WERI-Rb-1 (cell line): ENCODE results near the gene OR7A17.

ENCODE experiments used
- DNase-seq: peaks from one replicate; pipeline ENCODE4 v3.0.0-alpha.2; 2020
- H3K27ac ChIP-seq: fragments of 250-450 bp; sonication (Bioruptor Pico); 2 replicates; pipeline ENCODE4 v1.5.1; 2020; ENCODE audit warnings: mild to moderate bottlenecking, moderate library complexity
- H3K27me3 ChIP-seq: fragments of 250-450 bp; sonication (Bioruptor Pico); 2 replicates; pipeline ENCODE4 v1.5.1; 2021; ENCODE audit warnings: mild to moderate bottlenecking, low read depth, moderate library complexity; ENCODE audit not compliant: insufficient read depth, severe bottlenecking
- H3K36me3 ChIP-seq: fragments of 250-450 bp; sonication (Bioruptor Pico); 2 replicates; pipeline ENCODE4 v1.5.1; 2020; ENCODE audit warnings: mild to moderate bottlenecking, moderate library complexity
- H3K4me3 ChIP-seq: 2 replicates; pipeline ENCODE4 v1.5.1; 2011; ENCODE audit warnings: low read depth, mild to moderate bottlenecking, control low read depth, low read length
- H3K9me3 ChIP-seq: fragments of 250-450 bp; sonication (Bioruptor Pico); 2 replicates; pipeline ENCODE4 v1.5.1; 2021; ENCODE audit warnings: mild to moderate bottlenecking, moderate library complexity; ENCODE audit not compliant: severe bottlenecking
- TF ChIP-seq, protein P1 (sequence below): IDR thresholded peaks from 2 replicates; pipeline ENCODE4 v1.5.1; 2011; ENCODE audit warnings: low read depth, mild to moderate bottlenecking, control low read depth, inconsistent platforms, low read length

The OR7A17 gene

GRCh38 chr19:14890643-14891379 lies 4.9 kb upstream of the OR7A17 start:
- DNase-seq, result no peak
- no peak overlapping the region for H3K27ac ChIP-seq
- H3K36me3 ChIP-seq, result no peaks in the 10 kb centered on the region
- TF ChIP-seq, protein P1, sequence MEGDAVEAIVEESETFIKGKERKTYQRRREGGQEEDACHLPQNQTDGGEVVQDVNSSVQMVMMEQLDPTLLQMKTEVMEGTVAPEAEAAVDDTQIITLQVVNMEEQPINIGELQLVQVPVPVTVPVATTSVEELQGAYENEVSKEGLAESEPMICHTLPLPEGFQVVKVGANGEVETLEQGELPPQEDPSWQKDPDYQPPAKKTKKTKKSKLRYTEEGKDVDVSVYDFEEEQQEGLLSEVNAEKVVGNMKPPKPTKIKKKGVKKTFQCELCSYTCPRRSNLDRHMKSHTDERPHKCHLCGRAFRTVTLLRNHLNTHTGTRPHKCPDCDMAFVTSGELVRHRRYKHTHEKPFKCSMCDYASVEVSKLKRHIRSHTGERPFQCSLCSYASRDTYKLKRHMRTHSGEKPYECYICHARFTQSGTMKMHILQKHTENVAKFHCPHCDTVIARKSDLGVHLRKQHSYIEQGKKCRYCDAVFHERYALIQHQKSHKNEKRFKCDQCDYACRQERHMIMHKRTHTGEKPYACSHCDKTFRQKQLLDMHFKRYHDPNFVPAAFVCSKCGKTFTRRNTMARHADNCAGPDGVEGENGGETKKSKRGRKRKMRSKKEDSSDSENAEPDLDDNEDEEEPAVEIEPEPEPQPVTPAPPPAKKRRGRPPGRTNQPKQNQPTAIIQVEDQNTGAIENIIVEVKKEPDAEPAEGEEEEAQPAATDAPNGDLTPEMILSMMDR, result no peak
- peaks cover 59% of the 10 kb centered on the region for H3K27me3 ChIP-seq
- H3K4me3 ChIP-seq, result no peak overlapping the region
- no peaks in the 10 kb centered on the region for H3K9me3 ChIP-seq

- Histone ChIP-seq H3K4me3 (no peak overlapping the region), H3K27me3 (peaks cover 58% of the 10 kb centered on the region), H3K36me3 (no peaks in the 10 kb centered on the region), H3K27ac (no peak overlapping the region), H3K9me3 (no peaks in the 10 kb centered on the region)
- TF ChIP-seq, protein P1, result no peak
- DNase-seq, result no peak
Observed at GRCh38 chr19:14889994-14890642, 4.2 kb upstream of the OR7A17 start.

- no peaks in the 10 kb centered on the region for H3K9me3 ChIP-seq
- TF ChIP-seq, protein P1, result no peak
- peaks cover 73% of the 10 kb centered on the region for H3K27me3 ChIP-seq
- no peak overlapping the region for H3K27ac ChIP-seq
- H3K36me3 ChIP-seq, result no peaks in the 10 kb centered on the region
- H3K4me3 ChIP-seq, result no peak overlapping the region
- DNase-seq, result no peak
Observed at GRCh38 chr19:14871619-14872230, 14.2 kb downstream of the OR7A17 start.

- TF ChIP-seq, protein P1, result no peak
- peaks cover 57% of the 10 kb centered on the region for H3K27me3 ChIP-seq
- H3K27ac ChIP-seq, result no peak overlapping the region
- H3K4me3 ChIP-seq, result no peak overlapping the region
- H3K36me3 ChIP-seq, result no peaks in the 10 kb centered on the region
- no peak for DNase-seq
- H3K9me3 ChIP-seq, result no peaks in the 10 kb centered on the region
Observed at GRCh38 chr19:14868497-14868896, 17.4 kb downstream of the OR7A17 start.

- TF ChIP-seq, protein P1, result no peak
- no peak within 1 kb of the TSS for H3K27ac ChIP-seq
Observed at GRCh38 chr19:14848822-14849221, 37.1 kb downstream of the OR7A17 start, which contains the start of gene OR7A10. TSS of gene OR7A10 (minus strand) at chr19:14848922. CDS start at chr19:14841877, 7,045 bp downstream.

More at GRCh38 chr19:14848822-14849221, 37.1 kb downstream of the OR7A17 start, which contains the start of gene OR7A10:
- no peaks in the 10 kb centered on the region for H3K36me3 ChIP-seq
- no peak for DNase-seq
- H3K9me3 ChIP-seq, result no peaks in the 10 kb centered on the region
- H3K4me3 ChIP-seq, result no peak within 1 kb of the TSS
- peaks cover 81% of the 10 kb centered on the region for H3K27me3 ChIP-seq
